NCI-H748 treated with DMSO at 0.1 percent for 48 hours (cell line): ENCODE data around the gene SLC25A38.

ENCODE experiments used
- DNase-seq: peaks from one replicate; lab custom pipeline; 2025; lab: John Stamatoyannopoulos, UW

Gene SLC25A38

DNA sequence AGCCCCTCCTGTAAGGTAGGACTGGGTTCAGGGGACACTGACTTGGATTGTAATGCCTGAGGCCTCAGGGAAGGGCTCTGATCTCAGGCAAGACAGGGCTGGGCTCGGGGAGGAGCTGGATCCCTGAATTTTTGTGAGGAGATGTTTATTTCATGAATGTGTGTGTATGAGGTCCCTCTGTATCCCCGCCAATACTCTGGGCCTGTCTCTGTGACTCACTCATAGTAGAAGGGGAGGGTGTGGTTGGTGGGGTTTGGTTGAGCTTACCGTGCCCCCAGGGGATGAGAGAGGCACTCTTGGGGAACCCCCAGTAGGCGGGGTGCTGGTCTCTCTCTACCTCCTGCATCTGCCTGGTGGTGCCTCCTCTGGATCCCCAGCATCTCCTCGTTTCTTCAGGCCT lies 51.4 kb downstream of the SLC25A38 start:
- DNase-seq: no peak

DNA sequence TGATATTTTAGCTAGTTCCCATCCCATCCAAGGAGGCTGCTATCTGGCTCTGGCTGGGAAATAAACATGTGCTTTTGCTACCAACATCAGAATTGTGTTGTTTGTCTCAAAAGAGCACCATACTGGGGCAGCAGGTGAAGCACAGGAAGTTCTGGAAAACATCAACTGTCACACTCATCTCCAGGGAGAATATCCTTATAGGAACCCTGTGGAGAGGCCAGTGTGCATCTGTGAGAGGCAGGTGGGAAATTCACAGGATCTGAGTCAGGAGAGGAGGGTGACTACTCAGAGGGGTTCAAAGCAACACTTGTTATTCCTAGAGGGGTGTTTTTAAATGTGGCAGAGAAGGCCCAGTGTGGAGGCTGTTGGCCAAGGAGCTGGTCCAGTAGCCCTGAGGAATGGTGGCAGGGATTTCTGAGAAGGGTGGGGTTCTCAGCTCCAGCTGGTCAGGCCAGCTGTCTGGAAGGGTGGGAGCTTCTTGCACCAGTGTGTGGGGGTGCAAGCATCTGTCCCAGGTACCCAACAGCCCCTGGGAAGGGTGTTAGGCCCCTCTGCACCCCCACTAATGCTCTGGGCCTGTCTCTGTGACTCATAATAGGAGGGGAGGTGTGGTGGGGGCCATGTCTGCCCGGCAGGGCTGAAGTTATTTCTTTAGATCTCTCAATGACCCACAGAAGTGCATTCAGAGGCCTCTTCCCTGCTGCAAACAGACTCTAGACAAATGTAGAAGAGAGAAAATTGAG lies 52.0 kb downstream of the SLC25A38 start:
- DNase-seq: no peak

- DNase-seq: no peak
These were observed 55.7 kb downstream of the SLC25A38 start for GRCh38 chr3:39438880-39439279.

DNA sequence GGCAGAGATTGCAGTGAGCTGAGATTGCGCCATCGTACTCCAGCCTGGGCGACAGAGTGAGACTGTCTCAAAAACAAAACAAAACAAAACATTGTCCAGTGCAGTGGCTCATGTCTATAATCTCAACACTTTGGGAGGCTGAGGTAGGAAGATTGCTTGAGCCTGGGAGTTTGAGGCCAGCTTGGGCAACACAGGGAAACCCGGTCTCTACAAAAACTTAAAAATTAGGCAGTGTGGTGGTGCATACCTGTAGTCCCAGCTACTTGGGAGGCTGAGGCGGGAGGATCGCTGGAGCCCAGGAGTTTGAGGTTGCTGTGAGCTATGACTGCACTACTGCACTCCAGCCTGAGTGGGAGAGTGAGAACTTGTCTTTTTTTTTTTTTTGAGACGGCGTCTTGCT lies 57.1 kb downstream of the SLC25A38 start:
- DNase-seq: no peak

- DNase-seq: no peak
These were observed 60.4 kb downstream of the SLC25A38 start for GRCh38 chr3:39443530-39443929.

DNA sequence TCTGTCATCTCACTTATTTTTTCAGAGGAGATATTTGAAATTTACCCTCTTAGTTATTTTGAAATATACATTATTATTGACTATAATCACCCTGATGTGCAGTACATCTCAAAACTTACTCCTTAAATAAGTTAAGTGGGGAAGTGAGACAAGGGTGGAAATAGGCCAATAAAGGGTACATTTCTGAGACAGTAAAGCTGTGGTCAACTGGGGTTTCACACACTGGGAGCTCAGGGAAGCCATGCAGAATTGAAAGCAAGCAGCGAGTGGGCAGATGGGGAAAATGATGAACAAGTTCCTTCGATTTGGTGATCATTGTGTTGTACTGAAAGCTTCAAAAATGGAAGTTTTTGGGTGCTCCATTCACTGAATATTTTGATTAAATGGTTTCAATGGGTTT lies 62.8 kb downstream of the SLC25A38 start:
- no peak for DNase-seq

GRCh38 chr3:39446444-39446843 lies 63.3 kb downstream of the SLC25A38 start:
- no peak for DNase-seq
